Erythroblast (primary cell): ENCODE data around the gene DTNB.

Experiments used
- GATA1 ChIP-seq: IDR thresholded peaks from 2 replicates; pipeline ENCODE4 v1.6.1; 2011; ENCODE audit warnings: low read depth, mild to moderate bottlenecking, control low read depth, low read length, moderate library complexity
- POLR2A ChIP-seq: IDR thresholded peaks from 2 replicates; pipeline ENCODE4 v1.6.1; 2011; ENCODE audit warnings: mild to moderate bottlenecking, low read length

DNA sequence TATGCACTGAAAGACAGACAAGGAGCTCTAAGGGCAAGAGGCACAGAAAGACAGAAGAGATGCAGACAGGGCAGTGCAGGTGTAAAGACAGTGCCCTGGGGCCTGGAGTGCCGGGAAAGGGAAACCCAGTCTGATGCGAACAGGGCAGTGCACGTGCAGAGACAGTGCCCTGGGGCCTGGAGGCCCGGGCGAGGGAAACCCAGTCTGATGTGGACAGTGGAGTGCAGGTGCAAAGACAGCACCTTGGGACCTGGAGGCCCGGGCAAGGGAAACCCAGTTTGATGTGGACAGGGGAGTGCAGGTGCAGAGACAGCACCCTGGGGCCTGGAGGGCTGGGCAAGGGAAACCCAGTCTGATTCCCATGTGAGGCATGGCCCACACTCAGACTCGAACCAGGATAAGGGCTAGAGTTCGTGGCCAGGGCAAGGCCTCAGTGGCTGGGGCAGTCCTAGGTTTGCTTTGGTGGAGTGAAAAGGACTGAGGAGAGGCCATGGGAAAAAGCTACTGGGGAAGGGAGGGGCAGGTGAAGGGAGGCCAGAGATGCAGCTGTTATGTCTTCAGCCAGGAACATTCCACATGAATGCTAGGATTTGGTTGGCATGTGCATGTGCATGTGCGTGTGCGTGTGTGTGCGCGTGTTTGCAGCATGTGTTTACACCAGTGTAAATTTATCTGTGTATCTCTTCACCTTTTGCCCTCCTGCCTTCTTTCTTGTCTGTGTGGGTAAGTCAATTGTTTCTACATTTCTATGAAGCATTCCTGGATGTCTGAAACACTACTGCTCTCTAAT, 292.6 kb downstream of the DTNB start:
- TF ChIP-seq POLR2A, result no peak
- no peak for TF ChIP-seq GATA1
